Measurements from ENCODE around the gene HNRNPR.

GRCh38 chr1:23278717-23279116, 65.4 kb downstream of the HNRNPR start:
- TF ChIP-seq CTCF (IDR thresholded peaks at IDR 0.05) (no peak), POLR2A (IDR thresholded peaks at IDR 0.05) (no peak)
